ENCODE results near the gene ZP4. TPM values are rescaled to one million over a fixed set of nuclear protein-coding genes. Genes with fewer than 3 reads are reported as not detected.

ZP4 gene
- total RNA-seq, 4 donors from 2014 or later: not detected

- H3K4me3 ChIP-seq: peak overlapping the region in 2 of 4 donors; percentile 14 to 28
Observed at GRCh38 chr1:237864338-237865244, 26.1 kb downstream of the ZP4 start.

GRCh38 chr1:237863234-237863633, 27.5 kb downstream of the ZP4 start:
- no peak overlapping the region for H3K27ac ChIP-seq
- TF ChIP-seq POLR2A (IDR thresholded peaks at IDR 0.05): no peak
- no peak for TF ChIP-seq CTCF (IDR thresholded peaks at IDR 0.05)
- H3K9me3 ChIP-seq: no peaks in the 10 kb centered on the region
- no peak for DNase-seq
- H3K36me3 ChIP-seq: no peaks in the 10 kb centered on the region
- no peaks in the 10 kb centered on the region for H3K27me3 ChIP-seq
- H3K4me3 ChIP-seq: no peak overlapping the region
- peaks cover 0 to 7% (median 0%) of the 10 kb centered on the region in 4 donors for H3K4me1 ChIP-seq

More at GRCh38 chr1:237864338-237865244, 26.1 kb downstream of the ZP4 start:
- Histone ChIP-seq H3K36me3 (no peaks in the 10 kb centered on the region), H3K27ac (no peak overlapping the region), H3K4me1 (peaks cover 0 to 7% (median 0%) of the 10 kb centered on the region in 4 donors), H3K9me3 (no peaks in the 10 kb centered on the region), H3K27me3 (no peaks in the 10 kb centered on the region)
- DNase-seq: peak in 2 of 3 donors; percentile 75 to 81
- TF ChIP-seq POLR2A (IDR thresholded peaks at IDR 0.05): no peak
- peak in 4 of 6 experiments; percentile 50 to 83 (median 78) for TF ChIP-seq CTCF (IDR thresholded peaks at IDR 0.05)

GRCh38 chr1:237861944-237862343, 28.8 kb downstream of the ZP4 start:
- TF ChIP-seq CTCF (IDR thresholded peaks at IDR 0.05) (no peak), POLR2A (IDR thresholded peaks at IDR 0.05) (no peak)
- DNase-seq: no peak
- Histone ChIP-seq H3K36me3 (no peaks in the 10 kb centered on the region), H3K27me3 (no peaks in the 10 kb centered on the region), H3K9me3 (no peaks in the 10 kb centered on the region), H3K4me1 (peaks cover 0 to 7% (median 0%) of the 10 kb centered on the region in 4 donors), H3K27ac (no peak overlapping the region), H3K4me3 (no peak overlapping the region)

- H3K9me3 ChIP-seq: no peaks in the 10 kb centered on the region
Observed at GRCh38 chr1:237858992-237859391, 31.7 kb downstream of the ZP4 start.

GRCh38 chr1:237857455-237857854, 33.3 kb downstream of the ZP4 start:
- H3K27me3 ChIP-seq: no peaks in the 10 kb centered on the region
- DNase-seq: no peak
- H3K36me3 ChIP-seq: no peaks in the 10 kb centered on the region
- H3K27ac ChIP-seq: no peak overlapping the region
- H3K4me3 ChIP-seq: no peak overlapping the region
- H3K9me3 ChIP-seq: no peaks in the 10 kb centered on the region
- TF ChIP-seq CTCF (IDR thresholded peaks at IDR 0.05) (no peak), POLR2A (IDR thresholded peaks at IDR 0.05) (no peak)
- no peaks in the 10 kb centered on the region for H3K4me1 ChIP-seq

More at GRCh38 chr1:237858992-237859391, 31.7 kb downstream of the ZP4 start:
- H3K27me3 ChIP-seq: no peaks in the 10 kb centered on the region
- no peak overlapping the region for H3K27ac ChIP-seq
- no peak for DNase-seq
- TF ChIP-seq CTCF (IDR thresholded peaks at IDR 0.05) (no peak), POLR2A (IDR thresholded peaks at IDR 0.05) (no peak)
- H3K4me3 ChIP-seq: no peak overlapping the region
- H3K36me3 ChIP-seq: no peaks in the 10 kb centered on the region
- H3K4me1 ChIP-seq: peaks cover 0 to under 1% (median 0%) of the 10 kb centered on the region in 4 donors

All from Peyer's patch (tissue), 4 donors.